Stimulated activated CD4-positive, alpha-beta T cell treated with anti-CD3 and anti-CD28 coated beads, Interleukin-4, amount 100 ng/mL, for 48 hours (primary cell): ENCODE measurements around the gene OR2T5.
"Not testable (repeated sequence)": the region's sequence is repeated elsewhere in the genome, so short reads cannot be mapped to it uniquely, and the experiment has no call there.

Experiments
- DNase-seq, 2 donors: peaks; one replicate each; pipeline ENCODE4 v3.0.0-alpha.2; 2020; ENCODE audit warnings: low read depth in 2 of 2

OR2T5 gene, protein sequence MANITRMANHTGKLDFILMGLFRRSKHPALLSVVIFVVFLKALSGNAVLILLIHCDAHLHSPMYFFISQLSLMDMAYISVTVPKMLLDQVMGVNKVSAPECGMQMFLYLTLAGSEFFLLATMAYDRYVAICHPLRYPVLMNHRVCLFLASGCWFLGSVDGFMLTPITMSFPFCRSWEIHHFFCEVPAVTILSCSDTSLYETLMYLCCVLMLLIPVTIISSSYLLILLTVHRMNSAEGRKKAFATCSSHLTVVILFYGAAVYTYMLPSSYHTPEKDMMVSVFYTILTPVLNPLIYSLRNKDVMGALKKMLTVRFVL

GRCh38 chr1:248488289-248488688 is at the start of gene OR2T5:
TSS of gene OR2T5 (plus strand) at chr1:248488589. CDS start at chr1:248488589, 0 bp downstream.
- not testable (repeated sequence) for DNase-seq

- not testable (repeated sequence) for DNase-seq
These were observed 49.7 kb upstream of the OR2T5 start for GRCh38 chr1:248438668-248439067.

DNA sequence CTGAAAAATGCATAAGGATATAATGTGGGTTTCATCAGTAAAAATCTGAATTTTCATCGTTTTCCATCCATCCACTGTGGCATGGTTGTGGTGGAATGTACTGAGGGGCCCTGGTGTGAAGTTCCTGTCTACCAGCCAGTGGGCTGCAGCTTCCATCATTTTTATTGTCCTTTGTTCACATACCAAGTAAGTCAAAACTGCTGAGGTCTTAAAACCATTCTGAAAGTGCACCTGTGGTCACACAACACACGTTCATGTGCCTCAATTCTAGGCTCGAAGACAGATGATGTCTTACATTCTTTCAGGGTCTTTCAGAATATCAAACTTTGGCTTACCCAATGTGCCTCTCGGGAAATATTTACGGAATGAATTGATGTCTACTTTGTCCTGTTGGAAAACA is 49.1 kb upstream of the OR2T5 start:
- not testable (repeated sequence) for DNase-seq

DNA sequence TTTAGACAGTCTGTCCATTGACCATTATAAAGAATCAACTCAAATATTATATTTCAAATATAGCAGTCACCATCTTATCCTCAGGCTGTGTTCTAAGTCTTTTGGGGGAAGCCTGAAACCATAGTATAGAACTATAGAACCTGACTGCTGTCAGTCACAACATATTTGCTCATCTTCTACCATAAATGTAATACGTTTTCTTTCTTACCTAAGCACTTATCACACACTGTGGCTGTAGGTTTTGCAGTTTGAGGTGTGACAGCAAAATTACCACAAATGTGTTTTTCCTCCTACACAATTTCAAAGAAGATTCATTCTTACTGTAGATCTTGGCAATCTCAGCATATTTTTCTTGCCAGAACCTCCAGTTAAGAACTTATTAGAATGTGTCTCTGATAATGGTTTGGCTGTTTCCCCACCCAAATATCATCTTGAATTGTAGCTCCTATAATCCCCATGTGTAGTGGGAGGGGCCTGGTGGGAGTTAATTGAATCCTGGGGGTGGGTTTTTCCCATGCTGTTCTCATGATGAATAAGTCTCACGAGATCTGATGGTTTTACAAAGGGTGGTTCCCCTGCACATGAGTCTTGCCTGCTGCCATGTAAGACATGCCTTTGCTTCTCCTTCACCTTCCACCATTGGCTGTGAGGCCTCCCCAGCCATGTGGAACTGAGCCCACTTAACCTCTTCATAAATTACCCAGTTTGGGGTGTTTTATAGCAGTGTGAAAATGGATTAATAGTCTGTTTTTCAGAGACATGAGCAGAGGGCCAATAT is 45.7 kb upstream of the OR2T5 start:
- DNase-seq, result not testable (repeated sequence)

DNA sequence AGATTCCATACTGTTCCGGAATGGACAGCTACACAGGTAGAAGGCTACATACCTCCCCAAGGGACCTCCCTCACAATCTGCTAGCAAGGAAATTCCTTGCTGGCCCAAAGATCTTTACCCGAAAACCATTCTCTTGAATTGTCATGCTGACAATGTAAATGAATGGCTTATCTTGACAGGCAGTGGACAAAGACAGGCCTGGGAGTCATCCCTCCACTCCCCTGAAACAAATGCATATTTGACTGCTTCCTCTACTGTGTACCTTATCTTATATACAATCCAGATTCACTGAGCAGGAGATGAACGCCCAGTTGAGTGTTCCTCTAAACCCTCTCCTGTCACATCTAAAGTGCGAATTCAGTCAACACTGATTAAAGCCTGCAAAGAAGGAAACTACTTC is 43.8 kb upstream of the OR2T5 start:
- not testable (repeated sequence) for DNase-seq

- DNase-seq, result not testable (repeated sequence)
These were observed 43.0 kb upstream of the OR2T5 start, which contains the start of gene OR2T2 for GRCh38 chr1:248445399-248445798. TSS of gene OR2T2 (plus strand) at chr1:248445637. CDS start at chr1:248452798, 7,161 bp downstream.

DNA sequence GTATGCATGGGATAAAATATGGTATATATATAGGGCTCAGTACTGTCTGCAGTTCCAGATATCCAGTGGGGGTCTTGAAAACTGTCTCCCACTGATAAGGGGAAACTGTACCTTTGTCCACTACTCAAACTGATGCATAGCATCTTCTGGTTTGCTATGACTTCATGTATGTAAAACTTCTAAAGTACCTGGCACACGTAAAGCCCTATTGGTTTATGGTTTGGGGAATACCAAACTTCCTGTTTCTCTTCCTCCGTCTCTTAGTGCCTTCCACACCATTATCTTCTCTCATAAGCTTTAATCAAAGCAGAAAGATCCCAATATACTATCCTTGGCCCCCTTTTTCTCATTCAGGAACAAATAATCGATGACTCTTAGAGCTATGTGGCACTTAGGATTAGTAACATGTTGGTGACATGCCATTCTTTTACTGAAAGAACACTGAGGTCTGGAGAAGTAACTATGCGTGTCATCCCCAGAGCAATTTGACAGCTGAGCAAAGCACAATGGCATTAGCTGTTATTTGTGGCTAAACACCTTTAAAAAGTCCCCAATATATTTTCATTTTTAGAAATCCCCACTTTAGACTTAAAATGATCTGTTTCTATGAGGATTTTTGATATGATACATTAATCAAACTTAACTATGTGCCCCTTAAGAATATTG is 39.8 kb upstream of the OR2T5 start:
- DNase-seq, result not testable (repeated sequence)

GRCh38 chr1:248449821-248450465 is 38.4 kb upstream of the OR2T5 start:
- DNase-seq, result not testable (repeated sequence)

- DNase-seq, result not testable (repeated sequence)
These were observed 37.8 kb upstream of the OR2T5 start for GRCh38 chr1:248450466-248451145.

GRCh38 chr1:248453619-248454018 is 34.8 kb upstream of the OR2T5 start:
- not testable (repeated sequence) for DNase-seq

GRCh38 chr1:248455045-248455444 is 33.3 kb upstream of the OR2T5 start:
- not testable (repeated sequence) for DNase-seq

DNA sequence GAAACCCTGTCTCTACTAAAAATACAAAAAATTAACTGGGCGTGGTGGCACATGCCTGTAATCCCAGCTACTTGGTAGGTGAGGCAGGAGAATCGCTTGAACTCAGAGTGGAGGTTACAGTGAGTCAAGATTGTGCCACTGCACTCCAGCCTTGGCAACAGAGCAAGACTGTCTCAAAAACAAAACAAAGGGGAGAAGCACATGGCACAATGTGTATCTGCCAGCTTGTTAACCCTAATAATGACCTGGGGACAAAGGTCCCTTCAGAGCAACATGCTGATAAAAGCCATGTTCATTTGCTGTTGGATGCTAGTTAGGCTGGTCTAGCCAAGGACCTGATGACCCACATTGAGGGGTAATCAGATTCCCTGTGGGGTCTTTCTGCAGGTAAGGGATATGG is 31.8 kb upstream of the OR2T5 start:
- not testable (repeated sequence) for DNase-seq

GRCh38 chr1:248459117-248459516 is 29.3 kb upstream of the OR2T5 start:
- DNase-seq, result not testable (repeated sequence)

GRCh38 chr1:248471154-248471553 is 17.2 kb upstream of the OR2T5 start:
- DNase-seq, result no peak

- DNase-seq, result not testable (repeated sequence)
These were observed 16.3 kb upstream of the OR2T5 start for GRCh38 chr1:248472111-248472510.

GRCh38 chr1:248473051-248473450 is 15.3 kb upstream of the OR2T5 start, which contains the start of gene OR2T3:
TSS of gene OR2T3 (plus strand) at chr1:248473351. CDS start at chr1:248473351, 0 bp downstream.
- not testable (repeated sequence) for DNase-seq

- DNase-seq, result not testable (repeated sequence)
These were observed 12.7 kb upstream of the OR2T5 start for GRCh38 chr1:248475660-248476059.

- not testable (repeated sequence) for DNase-seq
These were observed 6.5 kb upstream of the OR2T5 start for GRCh38 chr1:248481686-248482579.

DNA sequence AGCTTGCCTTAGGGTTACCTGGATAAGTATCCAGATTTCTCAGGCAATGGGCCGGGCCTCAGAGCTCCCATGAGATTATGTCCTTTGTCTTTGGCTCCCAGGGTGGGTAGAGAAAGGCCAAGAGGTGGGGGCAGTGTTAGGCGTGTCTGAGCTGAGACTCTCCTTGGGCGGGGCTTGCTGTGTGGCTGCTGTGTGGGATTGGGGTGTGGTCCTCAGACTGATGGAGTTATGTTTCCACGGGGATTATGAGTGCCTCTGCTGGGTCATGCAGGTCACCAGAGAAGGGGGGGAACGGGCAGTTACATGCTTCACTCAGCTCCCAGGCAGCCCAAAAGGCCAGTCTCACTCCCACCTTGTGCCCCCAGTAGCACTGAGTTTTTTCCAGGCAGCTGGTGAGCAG is 8.3 kb downstream of the OR2T5 start:
- not testable (repeated sequence) for DNase-seq
